Stomach (tissue), 4 donors: ENCODE results near the gene PBX3.

Experiments used
- EP300 ChIP-seq: sonication (generic); formaldehyde crosslinking; IDR thresholded peaks from one replicate; pipeline ENCODE4 v1.6.1; 2017; ENCODE audit warnings: antibody characterized with exemption
- POLR2A ChIP-seq, 4 donors: fragments of 450-650 bp; IDR thresholded peaks; one replicate each; pipeline ENCODE4 v1.6.1; 2016; ENCODE audit warnings: antibody characterized with exemption in 4 of 4, control low read depth in 2 of 4, mild to moderate bottlenecking in 1 of 4, moderate library complexity in 1 of 4
- POLR2AphosphoS5 ChIP-seq, 3 donors: sonication (generic); formaldehyde crosslinking; IDR thresholded peaks; one replicate each; pipeline ENCODE4 v1.6.1; 2016; ENCODE audit warnings: antibody characterized with exemption in 3 of 3

- TF ChIP-seq EP300: no peak
- no peak for TF ChIP-seq POLR2AphosphoS5 (IDR thresholded peaks at IDR 0.05)
- TF ChIP-seq POLR2A (IDR thresholded peaks at IDR 0.05): no peak
Observed at GRCh38 chr9:125965477-125965876, 218.3 kb downstream of the PBX3 start.
